Adipocyte (in vitro differentiated cells): ENCODE data around the gene RLBP1.

Experiments used
- DNase-seq: peaks from one replicate; pipeline ENCODE4 v3.0.0-alpha.2; 2015; ENCODE audit warnings: low read depth
- H3K27me3 ChIP-seq: replicated peaks from 2 replicates; pipeline ENCODE4 v1.7.0; 2013; ENCODE audit warnings: mild to moderate bottlenecking, low read length, moderate library complexity; ENCODE audit not compliant: control insufficient read depth, insufficient read depth
- H3K36me3 ChIP-seq: 2 replicates; pipeline ENCODE4 v1.7.0; 2013; ENCODE audit warnings: low read length, mild to moderate bottlenecking, moderate library complexity; ENCODE audit not compliant: control insufficient read depth, insufficient read depth, severe bottlenecking
- H3K4me1 ChIP-seq: 2 replicates; pipeline ENCODE4 v1.7.0; 2013; ENCODE audit warnings: mild to moderate bottlenecking, low read length, moderate library complexity; ENCODE audit not compliant: control insufficient read depth, insufficient read depth
- H3K4me3 ChIP-seq: 2 replicates; pipeline ENCODE4 v1.7.0; 2013; ENCODE audit warnings: mild to moderate bottlenecking, low read length, moderate library complexity
- H3K9ac ChIP-seq: 2 replicates; pipeline ENCODE4 v1.7.0; 2013; ENCODE audit warnings: mild to moderate bottlenecking, low read length, moderate library complexity
- H3K9me3 ChIP-seq: 2 replicates; pipeline ENCODE4 v1.7.0; 2013; ENCODE audit warnings: mild to moderate bottlenecking, low read length, moderate library complexity; ENCODE audit not compliant: control insufficient read depth

Gene RLBP1

DNA sequence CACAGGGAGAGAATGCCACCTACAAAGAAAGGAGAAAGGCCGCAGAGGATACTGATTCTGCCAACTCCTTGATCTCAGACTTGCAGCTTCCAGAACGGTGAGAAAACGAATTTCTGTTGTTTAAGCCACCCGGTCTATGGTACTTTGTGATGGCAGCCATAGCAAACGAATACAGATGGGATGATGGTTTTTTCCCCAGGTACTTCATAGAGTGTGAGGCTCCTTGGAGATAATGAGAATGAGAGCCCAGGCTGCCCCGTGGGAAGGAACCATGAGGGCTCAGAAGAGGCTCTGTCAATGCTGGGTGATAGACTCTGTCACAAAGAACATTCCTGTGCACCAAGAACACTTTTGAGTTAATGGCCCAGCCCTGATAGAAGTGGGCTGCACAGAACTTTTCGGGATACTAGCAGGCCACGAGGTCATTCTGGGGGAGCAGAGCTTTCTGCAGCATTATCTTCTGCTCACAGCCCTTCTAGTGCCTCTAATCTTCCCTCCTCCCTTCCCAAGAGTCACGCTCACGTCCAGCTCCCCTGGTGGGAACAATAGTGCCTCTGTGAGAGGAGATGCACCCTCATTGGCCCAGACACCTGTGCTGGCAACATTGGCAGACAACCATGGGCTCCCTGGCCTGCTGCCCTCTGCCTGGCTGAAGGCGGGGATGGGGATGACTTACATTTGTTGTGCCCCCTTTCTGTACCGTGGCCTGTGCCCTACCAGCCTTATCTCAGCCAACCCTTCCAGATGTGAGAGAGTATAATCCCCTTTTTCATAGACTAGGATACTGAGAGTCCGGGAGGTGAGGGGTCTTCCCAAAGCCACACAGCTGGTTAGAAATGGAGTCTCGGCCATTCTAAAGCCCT is 5.2 kb upstream of the RLBP1 start:
- H3K9ac ChIP-seq, result no peak overlapping the region
- no peaks in the 10 kb centered on the region for H3K4me1 ChIP-seq
- H3K4me3 ChIP-seq, result no peak overlapping the region
- DNase-seq, result no peak
- H3K9me3 ChIP-seq, result no peaks in the 10 kb centered on the region
- no peaks in the 10 kb centered on the region for H3K36me3 ChIP-seq
- peaks cover 8% of the 10 kb centered on the region for H3K27me3 ChIP-seq

DNA sequence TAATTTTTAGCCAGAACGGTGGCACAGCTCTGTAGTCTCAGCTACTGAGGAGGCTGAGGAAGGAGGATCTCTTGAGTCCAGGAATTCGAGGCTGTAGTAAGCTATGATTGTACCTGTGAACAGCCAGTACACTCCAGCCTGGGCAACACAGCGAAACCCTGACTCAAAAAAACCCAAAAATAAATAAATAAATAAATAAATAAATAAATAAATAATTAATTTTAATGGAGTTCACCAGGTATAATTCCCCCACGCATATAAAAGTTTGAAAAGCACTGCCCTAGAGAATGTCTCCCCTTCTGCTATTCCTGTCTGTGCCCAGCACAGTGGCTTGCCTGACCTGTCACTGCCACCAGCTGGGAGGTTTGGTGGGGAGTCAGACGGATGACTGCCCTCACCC is 4.2 kb upstream of the RLBP1 start:
- Histone ChIP-seq H3K9ac (no peak overlapping the region), H3K27me3 (peaks cover 13% of the 10 kb centered on the region), H3K4me3 (no peak overlapping the region)

DNA sequence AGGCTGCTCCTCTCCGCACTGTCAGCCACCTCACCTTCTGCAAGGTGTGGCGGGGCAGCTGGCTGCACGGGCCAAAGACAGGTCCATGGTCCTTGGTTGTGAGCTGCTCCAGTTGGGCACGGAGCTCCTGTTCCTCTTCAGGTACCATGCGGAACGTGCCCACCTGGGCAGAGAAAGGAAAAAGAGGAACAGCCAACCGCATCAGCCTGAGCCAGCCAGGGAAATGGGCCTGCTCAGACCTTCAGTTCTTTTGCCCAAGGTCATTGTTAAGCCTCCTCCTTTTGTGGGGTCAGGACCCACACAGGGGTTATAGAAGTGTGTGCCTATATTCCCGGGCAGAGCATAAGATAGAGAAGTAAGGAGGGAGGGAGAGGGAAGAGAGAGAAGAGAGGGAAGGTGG is 2.8 kb downstream of the RLBP1 start:
- H3K4me1 ChIP-seq, result peaks cover 4% of the 10 kb centered on the region
- H3K9me3 ChIP-seq, result no peaks in the 10 kb centered on the region
- no peaks in the 10 kb centered on the region for H3K36me3 ChIP-seq
- H3K27me3 ChIP-seq, result peaks cover 35% of the 10 kb centered on the region
- no peak overlapping the region for H3K9ac ChIP-seq
- no peak overlapping the region for H3K4me3 ChIP-seq
- no peak for DNase-seq

More for the DNA sequence above, 4.2 kb upstream of the RLBP1 start:
- no peak for DNase-seq
- no peaks in the 10 kb centered on the region for H3K36me3 ChIP-seq
- no peaks in the 10 kb centered on the region for H3K4me1 ChIP-seq
- no peaks in the 10 kb centered on the region for H3K9me3 ChIP-seq

DNA sequence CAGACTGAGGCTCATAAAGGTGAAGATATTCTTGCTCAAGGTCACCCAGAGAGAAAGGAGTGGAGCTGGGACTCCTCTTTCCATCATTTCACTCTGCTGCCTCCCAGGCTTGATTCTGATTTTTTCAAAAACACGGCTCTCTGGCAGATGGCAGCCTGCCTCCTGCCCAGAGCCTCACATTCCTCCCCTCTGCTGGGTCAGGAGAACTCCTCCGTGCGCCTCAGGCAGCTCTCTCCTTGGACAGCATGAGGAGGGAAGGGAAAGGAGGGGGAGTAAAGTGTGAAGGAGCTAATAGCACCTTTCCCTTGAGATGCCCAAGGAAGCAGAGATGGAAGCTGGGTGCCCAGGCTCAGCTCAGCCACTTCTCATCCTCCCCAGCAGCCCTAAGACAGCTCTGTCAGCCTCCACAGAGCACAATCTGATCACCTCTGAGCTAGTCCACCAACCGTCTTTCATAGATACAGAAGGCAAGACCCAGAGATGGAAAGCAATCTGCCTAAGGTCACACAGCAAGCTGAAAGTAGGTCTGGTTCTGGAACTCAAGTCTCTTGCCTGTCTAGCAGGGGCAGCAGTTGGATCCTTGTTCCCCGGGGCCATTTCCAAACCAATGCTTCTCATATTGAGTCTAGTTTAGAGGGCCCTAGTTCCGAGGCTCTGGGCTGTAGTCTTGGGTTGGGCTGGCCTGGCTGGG is 3.5 kb downstream of the RLBP1 start:
- no peaks in the 10 kb centered on the region for H3K9me3 ChIP-seq
- H3K4me1 ChIP-seq, result peaks cover 4% of the 10 kb centered on the region
- no peaks in the 10 kb centered on the region for H3K36me3 ChIP-seq
- DNase-seq, result no peak
- no peak overlapping the region for H3K9ac ChIP-seq
- H3K4me3 ChIP-seq, result no peak overlapping the region
- H3K27me3 ChIP-seq, result peaks cover 35% of the 10 kb centered on the region

DNA sequence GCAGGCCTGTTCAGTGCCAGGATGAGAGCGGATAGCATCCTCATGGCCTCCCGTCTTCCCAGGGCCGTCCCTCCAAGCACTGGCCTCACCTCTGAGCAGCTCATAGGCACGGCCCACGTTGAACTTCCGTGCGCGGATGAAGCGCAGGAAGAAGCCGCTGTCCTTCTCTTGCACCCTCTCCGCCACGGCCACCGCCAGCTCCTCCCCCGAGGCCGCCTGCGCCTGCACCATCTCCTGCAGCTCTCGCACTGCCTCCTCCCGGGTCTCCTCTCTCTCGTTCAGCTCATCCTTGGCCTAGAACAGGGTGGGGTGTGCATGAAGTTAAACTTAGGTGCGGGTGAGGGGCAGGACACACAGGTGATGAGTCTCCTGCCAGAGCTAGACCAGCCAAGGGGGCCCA is 4.3 kb downstream of the RLBP1 start:
- Histone ChIP-seq H3K9ac (no peak overlapping the region), H3K27me3 (peaks cover 34% of the 10 kb centered on the region), H3K36me3 (no peaks in the 10 kb centered on the region), H3K9me3 (no peaks in the 10 kb centered on the region), H3K4me1 (peaks cover 4% of the 10 kb centered on the region), H3K4me3 (no peak overlapping the region)
- DNase-seq, result no peak

DNA sequence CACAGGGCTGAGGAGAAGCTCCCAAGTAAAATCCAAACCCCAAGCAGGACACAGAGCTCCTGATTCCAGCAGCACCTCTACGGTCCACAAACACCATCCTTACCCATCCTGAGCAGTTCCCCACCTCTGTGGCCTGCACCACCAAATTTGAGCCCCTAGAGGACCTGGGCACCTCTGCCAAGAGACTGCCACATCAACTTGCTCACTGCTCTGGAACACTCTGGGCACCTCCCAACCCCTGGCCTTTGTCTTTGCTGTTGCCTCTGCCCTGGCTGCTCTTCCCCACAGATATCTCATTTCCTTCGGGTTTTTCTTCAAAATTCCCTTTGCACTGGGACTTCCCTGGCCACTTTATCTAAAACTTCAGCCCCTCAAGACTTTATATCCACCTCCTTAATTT is 5.8 kb downstream of the RLBP1 start:
- no peak overlapping the region for H3K9ac ChIP-seq

DNA sequence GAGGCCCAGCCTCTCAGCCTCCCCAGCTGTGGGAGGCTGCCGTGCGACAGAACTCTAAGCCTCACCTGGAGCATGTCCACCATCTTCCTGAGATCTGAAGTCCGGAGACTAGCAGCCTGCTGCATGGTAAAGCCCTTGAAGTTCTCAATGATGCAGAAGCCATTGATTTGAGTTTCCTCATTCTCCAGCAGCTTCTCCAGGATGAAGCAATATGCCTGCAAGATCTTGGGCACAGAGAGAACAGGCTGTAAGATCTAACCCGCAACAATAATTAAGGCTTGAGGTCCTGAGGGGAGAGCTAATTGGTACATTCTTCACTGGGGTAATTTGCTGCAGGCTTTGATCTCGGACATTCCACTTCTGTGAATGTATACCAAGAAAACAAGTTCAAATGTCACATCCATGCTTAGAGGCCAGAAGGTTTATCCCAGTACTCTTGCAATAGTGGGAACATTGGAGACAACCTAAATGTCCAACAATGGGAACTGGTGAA is 9.7 kb downstream of the RLBP1 start:
- H3K9ac ChIP-seq, result no peak overlapping the region
- no peaks in the 10 kb centered on the region for H3K9me3 ChIP-seq
- no peak overlapping the region for H3K4me3 ChIP-seq
- no peaks in the 10 kb centered on the region for H3K36me3 ChIP-seq
- peak; percentile 33 for DNase-seq
- peaks cover 2% of the 10 kb centered on the region for H3K27me3 ChIP-seq
- H3K4me1 ChIP-seq, result no peaks in the 10 kb centered on the region

More for the DNA sequence above, 5.8 kb downstream of the RLBP1 start:
- no peaks in the 10 kb centered on the region for H3K36me3 ChIP-seq
- no peaks in the 10 kb centered on the region for H3K9me3 ChIP-seq
- peaks cover 25% of the 10 kb centered on the region for H3K27me3 ChIP-seq
- H3K4me1 ChIP-seq, result peaks cover 4% of the 10 kb centered on the region
- DNase-seq, result no peak
- H3K4me3 ChIP-seq, result no peak overlapping the region

DNA sequence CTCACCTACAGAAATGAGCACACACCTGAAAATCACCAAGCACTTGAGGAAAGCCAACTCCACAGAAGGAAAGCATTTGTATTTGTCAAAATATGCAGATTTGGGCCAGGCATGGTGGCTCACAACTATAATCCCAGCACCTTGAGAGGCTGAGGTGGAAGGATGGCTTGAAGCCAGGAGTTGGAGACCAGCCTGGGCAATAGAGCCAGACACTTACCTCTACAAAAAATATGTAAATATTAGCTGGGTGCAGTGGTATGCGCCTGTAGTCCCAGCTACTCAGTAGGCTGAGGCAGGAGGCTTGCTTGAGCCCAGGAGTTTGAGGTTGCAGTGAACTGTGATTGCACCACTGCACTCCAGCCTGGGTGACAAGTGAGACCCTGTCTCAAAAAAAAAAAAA is 12.3 kb downstream of the RLBP1 start:
- H3K36me3 ChIP-seq, result no peaks in the 10 kb centered on the region
- H3K4me1 ChIP-seq, result no peaks in the 10 kb centered on the region
- no peaks in the 10 kb centered on the region for H3K9me3 ChIP-seq
- H3K9ac ChIP-seq, result no peak overlapping the region
- no peak overlapping the region for H3K4me3 ChIP-seq
- no peak for DNase-seq
- H3K27me3 ChIP-seq, result no peaks in the 10 kb centered on the region

DNA sequence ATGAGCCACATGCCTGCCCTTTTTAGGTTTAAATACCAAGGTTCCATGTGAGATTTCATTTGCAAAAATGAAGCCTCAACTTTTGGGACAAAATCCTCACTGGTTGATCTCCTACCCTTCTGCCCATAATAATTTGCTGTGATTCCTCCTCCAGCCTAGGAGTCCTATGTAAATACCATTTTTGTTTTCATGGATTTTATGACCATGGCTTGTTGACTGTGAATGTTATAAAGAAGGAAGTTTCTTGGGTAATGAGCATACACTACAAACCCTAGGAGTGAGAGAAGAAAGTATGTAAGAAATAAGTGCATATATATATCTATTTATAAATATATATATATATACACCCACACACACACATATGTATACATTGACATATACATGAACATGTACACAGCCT is 13.1 kb downstream of the RLBP1 start:
- H3K27me3 ChIP-seq, result no peaks in the 10 kb centered on the region
- no peaks in the 10 kb centered on the region for H3K4me1 ChIP-seq
- no peak overlapping the region for H3K9ac ChIP-seq
- no peak overlapping the region for H3K4me3 ChIP-seq
- H3K9me3 ChIP-seq, result no peaks in the 10 kb centered on the region
- H3K36me3 ChIP-seq, result no peaks in the 10 kb centered on the region
- DNase-seq, result no peak

DNA sequence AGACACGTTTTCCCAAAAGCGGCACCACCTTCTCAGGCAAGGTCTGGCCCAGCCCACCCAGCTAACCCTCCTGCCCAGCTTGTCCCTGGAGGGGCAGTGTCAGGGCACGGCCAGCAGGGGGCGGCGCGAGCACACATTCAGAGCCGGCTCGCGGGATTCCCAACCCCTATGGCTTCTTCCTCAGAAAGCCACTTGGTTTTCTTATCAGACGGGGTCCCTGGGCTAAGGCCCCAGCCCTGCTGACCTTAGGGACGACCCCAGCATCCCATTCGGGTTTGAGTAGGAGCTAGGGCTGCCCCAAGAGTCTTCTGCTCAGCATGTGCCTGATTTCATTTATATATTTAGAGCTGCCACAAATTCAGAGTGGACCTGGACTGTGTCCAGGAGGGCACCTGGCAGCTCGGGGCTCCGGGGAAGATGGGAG is 14.5 kb downstream of the RLBP1 start:
- Histone ChIP-seq H3K4me1 (no peaks in the 10 kb centered on the region), H3K4me3 (peak overlapping the region; percentile 15), H3K36me3 (no peaks in the 10 kb centered on the region), H3K9ac (no peak overlapping the region), H3K9me3 (no peaks in the 10 kb centered on the region), H3K27me3 (no peaks in the 10 kb centered on the region)
- peak; percentile 87 for DNase-seq

DNA sequence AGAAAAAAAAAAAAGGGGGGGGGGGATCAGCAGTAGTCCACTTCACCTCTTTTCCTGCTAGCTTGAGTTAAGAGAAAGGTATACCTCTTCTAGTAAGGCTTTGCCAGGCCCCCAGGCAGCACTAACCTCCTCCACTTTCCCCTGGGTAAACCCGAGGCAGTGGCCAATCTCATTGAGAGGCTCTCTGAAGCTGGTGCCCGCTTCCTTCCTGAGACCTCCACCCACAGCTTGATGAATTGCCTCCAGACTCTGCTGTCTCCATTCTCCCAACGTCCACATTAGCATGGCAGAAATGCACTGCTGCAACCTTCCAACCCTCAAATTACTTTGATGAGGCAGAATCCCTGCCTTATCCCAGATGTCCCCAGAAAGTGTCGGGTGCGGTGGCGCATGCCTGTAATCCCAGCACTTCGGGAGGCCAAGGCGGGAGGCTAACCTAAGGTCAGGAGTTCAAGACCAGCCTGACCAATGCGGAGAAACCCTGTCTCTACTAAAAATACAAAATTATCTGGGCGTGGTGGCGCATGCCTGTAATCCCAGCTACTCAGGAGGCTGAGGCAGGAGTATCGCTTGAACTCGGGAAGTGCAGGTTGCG is 15.3 kb downstream of the RLBP1 start:
- DNase-seq, result no peak
- Histone ChIP-seq H3K4me1 (no peaks in the 10 kb centered on the region), H3K9me3 (no peaks in the 10 kb centered on the region), H3K4me3 (no peak overlapping the region), H3K27me3 (no peaks in the 10 kb centered on the region), H3K9ac (no peak overlapping the region), H3K36me3 (peaks cover 2% of the 10 kb centered on the region)
